Measurements from ENCODE around the gene SORBS1. TPM values are rescaled to one million over a fixed set of nuclear protein-coding genes. Genes with fewer than 3 reads are reported as not detected.

SORBS1 gene
- total RNA-seq, 1 donor from 2014 or later, result 28.2 TPM

DNA sequence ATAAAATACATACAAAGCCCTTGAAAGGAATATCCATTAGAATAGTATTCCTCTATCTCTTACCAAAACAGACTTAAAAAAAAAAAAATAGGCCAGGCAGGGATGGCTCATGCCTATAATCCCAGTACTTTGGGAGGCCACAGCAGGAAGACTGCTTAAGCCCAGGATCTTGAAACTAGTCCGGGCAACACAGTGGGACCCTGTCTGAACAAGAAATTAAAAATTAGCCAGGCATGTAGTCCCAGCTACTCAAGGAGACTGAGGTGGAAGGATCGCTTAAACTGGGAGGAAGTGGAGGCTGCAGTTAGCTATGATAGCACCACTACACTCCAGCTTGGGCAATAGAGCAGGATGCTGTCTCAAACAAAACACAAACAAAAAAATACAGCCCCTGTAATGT lies 280.0 kb downstream of the SORBS1 start:
- Mint-ChIP-seq H3K27ac (no peak overlapping the region), H3K9me3 (no peaks in the 10 kb centered on the region), H3K4me1 (ENCODE audit: unreplicated experiment) (peaks cover 34% of the 10 kb centered on the region)

DNA sequence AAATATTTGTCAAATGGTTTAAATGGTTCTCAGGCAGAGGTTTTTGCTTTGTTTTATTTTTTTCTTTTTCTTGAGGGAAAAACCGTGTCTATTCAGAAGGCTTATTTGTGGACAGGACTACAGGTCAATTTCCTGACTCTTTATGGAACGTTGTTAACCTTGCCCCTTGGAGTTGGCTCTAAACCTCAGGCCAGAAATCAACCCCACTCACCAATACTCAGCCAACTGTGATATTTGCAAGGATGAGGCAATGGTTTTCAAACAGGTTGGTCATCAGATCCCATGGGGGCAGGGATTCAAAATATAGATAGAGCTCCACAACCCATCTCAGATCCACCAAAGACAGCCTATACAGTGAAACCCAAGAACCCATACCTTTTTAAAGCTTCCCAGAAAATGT lies 280.5 kb downstream of the SORBS1 start:
- Mint-ChIP-seq H3K4me1 (ENCODE audit: unreplicated experiment) (peaks cover 36% of the 10 kb centered on the region), H3K4me3 (no peak overlapping the region), H3K9me3 (no peaks in the 10 kb centered on the region), H3K27me3 (no peaks in the 10 kb centered on the region), H3K27ac (no peak overlapping the region), H3K36me3 (peaks cover 21% of the 10 kb centered on the region)
- TF ChIP-seq, protein P1, sequence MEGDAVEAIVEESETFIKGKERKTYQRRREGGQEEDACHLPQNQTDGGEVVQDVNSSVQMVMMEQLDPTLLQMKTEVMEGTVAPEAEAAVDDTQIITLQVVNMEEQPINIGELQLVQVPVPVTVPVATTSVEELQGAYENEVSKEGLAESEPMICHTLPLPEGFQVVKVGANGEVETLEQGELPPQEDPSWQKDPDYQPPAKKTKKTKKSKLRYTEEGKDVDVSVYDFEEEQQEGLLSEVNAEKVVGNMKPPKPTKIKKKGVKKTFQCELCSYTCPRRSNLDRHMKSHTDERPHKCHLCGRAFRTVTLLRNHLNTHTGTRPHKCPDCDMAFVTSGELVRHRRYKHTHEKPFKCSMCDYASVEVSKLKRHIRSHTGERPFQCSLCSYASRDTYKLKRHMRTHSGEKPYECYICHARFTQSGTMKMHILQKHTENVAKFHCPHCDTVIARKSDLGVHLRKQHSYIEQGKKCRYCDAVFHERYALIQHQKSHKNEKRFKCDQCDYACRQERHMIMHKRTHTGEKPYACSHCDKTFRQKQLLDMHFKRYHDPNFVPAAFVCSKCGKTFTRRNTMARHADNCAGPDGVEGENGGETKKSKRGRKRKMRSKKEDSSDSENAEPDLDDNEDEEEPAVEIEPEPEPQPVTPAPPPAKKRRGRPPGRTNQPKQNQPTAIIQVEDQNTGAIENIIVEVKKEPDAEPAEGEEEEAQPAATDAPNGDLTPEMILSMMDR (conservative IDR thresholded peaks at IDR 0.05), result no peak
- DNase-seq (ENCODE audit: extremely low spot score, unreplicated experiment), result no peak

More for the DNA sequence above, 280.0 kb downstream of the SORBS1 start:
- no peak overlapping the region for H3K4me3 Mint-ChIP-seq
- no peak for DNase-seq (ENCODE audit: extremely low spot score, unreplicated experiment)
- TF ChIP-seq, protein P1 (conservative IDR thresholded peaks at IDR 0.05), result no peak
- peaks cover 21% of the 10 kb centered on the region for H3K36me3 Mint-ChIP-seq
- H3K27me3 Mint-ChIP-seq, result no peaks in the 10 kb centered on the region

DNA sequence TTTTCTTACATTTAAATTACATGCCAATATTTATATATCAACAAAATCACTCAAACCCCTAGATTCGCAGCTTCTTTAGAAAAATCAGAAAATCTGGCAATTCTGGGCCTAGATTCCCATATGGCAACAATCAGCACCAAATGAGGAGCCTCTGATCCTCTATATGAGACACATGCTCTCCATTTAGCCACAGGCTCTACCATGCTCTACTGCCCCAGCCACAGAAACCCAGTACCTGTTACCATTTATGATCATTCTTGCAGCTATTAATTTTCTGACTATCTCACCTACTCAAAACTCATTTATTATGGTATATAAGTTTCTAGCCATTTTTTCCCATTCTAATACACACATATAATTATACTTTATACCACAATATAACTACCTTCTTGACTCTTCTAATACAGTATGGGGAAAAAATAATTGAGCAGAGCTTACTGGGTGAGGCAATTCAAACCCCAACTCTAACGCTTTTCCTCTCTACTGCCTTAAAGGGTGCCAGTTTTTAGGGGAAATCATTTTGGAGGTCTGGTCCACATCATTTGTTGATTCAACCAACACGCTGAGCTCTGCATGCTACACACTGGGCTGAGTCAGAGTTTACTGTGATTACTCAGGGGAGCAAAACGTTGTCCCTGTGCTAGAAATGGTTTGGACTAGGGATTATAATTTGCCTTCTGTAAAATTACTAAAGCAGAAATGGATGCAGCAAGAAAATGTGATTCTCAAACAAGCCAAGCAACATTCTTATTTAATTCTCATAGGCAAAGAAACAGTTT lies 281.9 kb downstream of the SORBS1 start:
- TF ChIP-seq, protein P1 (conservative IDR thresholded peaks at IDR 0.05), result no peak
- Mint-ChIP-seq H3K27ac (peak overlapping the region; percentile 40), H3K36me3 (peaks cover 23% of the 10 kb centered on the region), H3K9me3 (no peaks in the 10 kb centered on the region), H3K4me3 (peak overlapping the region; percentile 19), H3K27me3 (no peaks in the 10 kb centered on the region), H3K4me1 (ENCODE audit: unreplicated experiment) (peaks cover 40% of the 10 kb centered on the region)
- no peak for DNase-seq (ENCODE audit: extremely low spot score, unreplicated experiment)

DNA sequence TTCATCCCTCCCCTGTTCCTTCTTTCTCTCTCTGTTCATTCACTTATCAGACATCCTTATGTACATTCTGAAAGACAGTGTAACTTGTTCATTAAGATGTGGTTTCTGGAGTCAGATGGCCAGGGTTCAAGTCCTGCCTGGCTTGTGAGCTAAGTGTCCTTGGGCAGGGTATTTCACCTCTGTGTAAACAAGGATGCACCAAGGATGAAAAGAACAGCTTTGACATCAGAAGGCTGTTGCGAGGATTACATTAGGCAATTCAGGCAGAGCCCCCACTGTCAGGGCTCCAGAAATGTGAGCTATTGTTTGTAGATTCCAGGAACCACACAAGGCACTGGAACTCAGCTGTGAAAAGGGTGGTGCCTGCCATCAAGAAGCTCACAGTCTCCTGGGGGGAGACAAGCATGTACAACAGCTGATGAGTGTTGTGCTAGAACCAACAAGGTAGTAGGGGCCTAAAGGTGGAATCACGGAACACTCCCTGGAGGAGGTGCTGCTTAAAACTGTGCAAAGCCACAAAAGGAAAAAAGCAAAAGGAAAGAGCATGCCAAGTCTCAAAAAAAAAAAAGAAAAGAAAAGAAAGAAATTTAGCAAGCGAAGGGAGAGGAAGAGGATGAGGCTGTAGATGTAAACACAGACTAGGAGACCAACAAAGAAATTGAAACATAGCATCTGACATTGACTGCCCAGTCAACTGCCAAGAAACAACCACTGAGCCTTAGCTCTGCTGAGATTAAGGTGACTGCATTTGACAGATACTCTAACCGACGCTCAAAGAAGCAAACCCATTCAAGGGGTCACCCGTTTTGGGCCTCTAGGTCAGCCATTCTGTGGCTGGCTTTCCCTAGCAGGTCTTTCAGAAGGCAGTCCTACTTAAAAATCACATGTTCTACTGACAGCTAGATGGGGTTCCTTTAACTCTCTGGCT lies 282.8 kb downstream of the SORBS1 start:
- TF ChIP-seq, protein P1 (conservative IDR thresholded peaks at IDR 0.05), result no peak
- peak overlapping the region; percentile 24 for H3K27ac Mint-ChIP-seq
- no peak for DNase-seq (ENCODE audit: extremely low spot score, unreplicated experiment)
- no peaks in the 10 kb centered on the region for H3K27me3 Mint-ChIP-seq
- H3K9me3 Mint-ChIP-seq, result no peaks in the 10 kb centered on the region
- H3K4me3 Mint-ChIP-seq, result peak overlapping the region; percentile 42
- H3K4me1 Mint-ChIP-seq (ENCODE audit: unreplicated experiment), result peaks cover 48% of the 10 kb centered on the region
- peaks cover 23% of the 10 kb centered on the region for H3K36me3 Mint-ChIP-seq

DNA sequence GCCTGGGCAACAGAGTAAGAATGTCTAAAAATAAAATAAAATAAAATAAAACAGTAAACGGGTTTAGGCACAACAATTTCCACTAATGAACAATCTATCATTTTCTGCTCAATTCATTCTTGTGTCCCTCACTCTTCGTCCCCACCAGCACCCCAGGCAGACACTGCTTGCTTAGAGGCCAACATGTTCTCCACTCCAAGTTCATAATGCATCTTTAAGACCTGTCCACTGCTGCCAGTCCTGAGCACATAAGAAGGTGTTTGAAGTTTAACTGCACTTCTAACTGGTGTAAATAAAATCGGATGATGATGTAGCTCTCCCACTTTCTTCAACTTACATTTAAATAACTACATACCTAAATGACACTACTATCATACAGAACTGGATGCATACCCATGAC lies 283.6 kb downstream of the SORBS1 start:
- peak overlapping the region; percentile 24 for H3K27ac Mint-ChIP-seq
- TF ChIP-seq, protein P1 (conservative IDR thresholded peaks at IDR 0.05), result no peak
- no peaks in the 10 kb centered on the region for H3K27me3 Mint-ChIP-seq
- peaks cover 49% of the 10 kb centered on the region for H3K4me1 Mint-ChIP-seq (ENCODE audit: unreplicated experiment)
- no peak for DNase-seq (ENCODE audit: extremely low spot score, unreplicated experiment)
- no peaks in the 10 kb centered on the region for H3K9me3 Mint-ChIP-seq
- peaks cover 23% of the 10 kb centered on the region for H3K36me3 Mint-ChIP-seq
- peak overlapping the region; percentile 42 for H3K4me3 Mint-ChIP-seq

Data from type B pancreatic cell (in vitro differentiated cells).